Endodermal cell (in vitro differentiated cells): ENCODE measurements around the gene MYEF2. TPM values are rescaled to one million over a fixed set of nuclear protein-coding genes. Genes with fewer than 3 reads are reported as not detected.

Experiments used
- DNase-seq: peaks from one replicate; pipeline ENCODE4 v3.0.0-alpha.2; 2017
- H3K27ac ChIP-seq: 2 replicates; pipeline ENCODE4 v1.5.1; 2013; ENCODE audit warnings: mild to moderate bottlenecking, low read depth, low read length, moderate library complexity
- H3K27me3 ChIP-seq: 2 replicates; pipeline ENCODE4 v1.6.1; 2013; ENCODE audit warnings: mild to moderate bottlenecking, low read length, moderate library complexity; ENCODE audit not compliant: insufficient read depth, control insufficient read depth, poor library complexity, severe bottlenecking
- H3K36me3 ChIP-seq: 2 replicates; pipeline ENCODE4 v1.7.0; 2013; ENCODE audit warnings: mild to moderate bottlenecking, low read length, moderate library complexity; ENCODE audit not compliant: control insufficient read depth, insufficient read depth
- H3K4me1 ChIP-seq: one replicate; pipeline ENCODE4 v1.7.0; 2013; ENCODE audit warnings: low read length; ENCODE audit not compliant: control insufficient read depth, insufficient read depth
- H3K4me3 ChIP-seq: 2 replicates; pipeline ENCODE4 v1.5.1; 2013; ENCODE audit warnings: mild to moderate bottlenecking, low read length, moderate library complexity
- H3K9ac ChIP-seq: 2 replicates; pipeline ENCODE4 v1.6.1; 2013; ENCODE audit warnings: mild to moderate bottlenecking, low read length, moderate library complexity; ENCODE audit not compliant: poor library complexity, severe bottlenecking; ENCODE audit errors: extremely low read depth
- H3K9me3 ChIP-seq: 2 replicates; pipeline ENCODE4 v1.6.1; 2013; ENCODE audit warnings: mild to moderate bottlenecking, low read length, moderate library complexity; ENCODE audit not compliant: control insufficient read depth
- H3K27ac Mint-ChIP-seq: 2 replicates; pipeline ENCODE4 v1.8.0; 2020; ENCODE audit warnings: mixed read lengths
- H3K27me3 Mint-ChIP-seq: 2 replicates; pipeline ENCODE4 v1.8.0; 2021; ENCODE audit warnings: mild to moderate bottlenecking, mixed read lengths; ENCODE audit not compliant: insufficient read depth
- H3K36me3 Mint-ChIP-seq: 2 replicates; pipeline ENCODE4 v1.8.0; 2020; ENCODE audit warnings: low read depth, mixed read lengths
- H3K4me1 Mint-ChIP-seq: 2 replicates; pipeline ENCODE4 v1.8.0; 2020; ENCODE audit warnings: mixed read lengths
- H3K4me3 Mint-ChIP-seq: 2 replicates; pipeline ENCODE4 v1.8.0; 2020; ENCODE audit warnings: mild to moderate bottlenecking, moderate library complexity, mixed read lengths
- H3K9me3 Mint-ChIP-seq: 2 replicates; pipeline ENCODE4 v1.8.0; 2020; ENCODE audit warnings: mild to moderate bottlenecking, mixed read lengths
- WGBS, 2 experiments: methylation state at CpG; one replicate each; pipeline versions ENCODE4 v1.1.5 to v1.1.7; 2013; ENCODE audit warnings: missing lambda C conversion rate in 2 of 2, mixed read lengths in 1 of 2; ENCODE audit not compliant: insufficient coverage in 1 of 2, insufficient read length in 1 of 2; 5-methylcytosine and 5-hydroxymethylcytosine counted together
- total RNA-seq, 2 donors: library from RNA; stranded (reverse); fragmentation: NEBNext Ultra II Directional in 1 of 2; extraction: Animal tissue kit (Norgen Biotek cat#: 25700) in 1 of 2; gene quantifications; 2 replicates in 1 of 2; 3 replicates in 1 of 2; pipeline ENCODE4 v1.2.1, GENCODE V29; 2021
- TF ChIP-seq, protein P1 (sequence below): fragments of 200-600 bp; sonication (generic); conservative IDR thresholded peaks from 2 replicates; pipeline ENCODE4 v1.5.0; 2021; ENCODE audit warnings: antibody characterized with exemption, mild to moderate bottlenecking

Gene MYEF2
- total RNA-seq, 2 donors from 2014 or later = 58.2 to 91.2 TPM

DNA sequence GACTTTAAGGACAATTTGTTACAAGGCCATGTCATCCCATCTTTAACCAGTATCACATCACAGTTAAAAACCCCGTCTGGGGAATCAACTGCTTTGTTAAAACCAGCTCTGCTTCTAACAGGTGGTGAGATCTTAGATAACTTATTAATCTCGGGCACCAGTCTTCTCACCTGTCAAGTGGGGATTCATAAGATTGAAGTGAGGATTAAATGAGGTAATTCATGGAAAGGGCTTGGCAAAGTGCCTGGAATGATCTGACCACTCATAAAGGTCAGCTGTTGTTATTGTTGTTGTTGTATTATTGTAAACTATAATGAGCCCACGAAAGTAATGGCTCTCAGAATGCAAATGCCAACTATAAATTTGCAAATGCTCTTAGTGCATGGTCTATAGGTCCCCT lies 87.4 kb downstream of the MYEF2 start:
- Mint-ChIP-seq H3K36me3 (no peaks in the 10 kb centered on the region), H3K4me1 (no peaks in the 10 kb centered on the region), H3K9me3 (peaks cover 16% of the 10 kb centered on the region), H3K27ac (no peak overlapping the region), H3K4me3 (no peak overlapping the region), H3K27me3 (no peaks in the 10 kb centered on the region)
- H3K27me3 ChIP-seq = no peaks in the 10 kb centered on the region
- WGBS, 2 experiments = 90 to 100% methylated on average over 1 to 3 of the region's 3 CpGs
- peaks cover 17% of the 10 kb centered on the region for H3K9me3 ChIP-seq
- H3K4me3 ChIP-seq = no peak overlapping the region
- TF ChIP-seq, protein P1, sequence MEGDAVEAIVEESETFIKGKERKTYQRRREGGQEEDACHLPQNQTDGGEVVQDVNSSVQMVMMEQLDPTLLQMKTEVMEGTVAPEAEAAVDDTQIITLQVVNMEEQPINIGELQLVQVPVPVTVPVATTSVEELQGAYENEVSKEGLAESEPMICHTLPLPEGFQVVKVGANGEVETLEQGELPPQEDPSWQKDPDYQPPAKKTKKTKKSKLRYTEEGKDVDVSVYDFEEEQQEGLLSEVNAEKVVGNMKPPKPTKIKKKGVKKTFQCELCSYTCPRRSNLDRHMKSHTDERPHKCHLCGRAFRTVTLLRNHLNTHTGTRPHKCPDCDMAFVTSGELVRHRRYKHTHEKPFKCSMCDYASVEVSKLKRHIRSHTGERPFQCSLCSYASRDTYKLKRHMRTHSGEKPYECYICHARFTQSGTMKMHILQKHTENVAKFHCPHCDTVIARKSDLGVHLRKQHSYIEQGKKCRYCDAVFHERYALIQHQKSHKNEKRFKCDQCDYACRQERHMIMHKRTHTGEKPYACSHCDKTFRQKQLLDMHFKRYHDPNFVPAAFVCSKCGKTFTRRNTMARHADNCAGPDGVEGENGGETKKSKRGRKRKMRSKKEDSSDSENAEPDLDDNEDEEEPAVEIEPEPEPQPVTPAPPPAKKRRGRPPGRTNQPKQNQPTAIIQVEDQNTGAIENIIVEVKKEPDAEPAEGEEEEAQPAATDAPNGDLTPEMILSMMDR = no peak
- H3K36me3 ChIP-seq = no peaks in the 10 kb centered on the region
- H3K9ac ChIP-seq = no peak overlapping the region
- H3K4me1 ChIP-seq = no peaks in the 10 kb centered on the region
- no peak overlapping the region for H3K27ac ChIP-seq
- DNase-seq = no peak

DNA sequence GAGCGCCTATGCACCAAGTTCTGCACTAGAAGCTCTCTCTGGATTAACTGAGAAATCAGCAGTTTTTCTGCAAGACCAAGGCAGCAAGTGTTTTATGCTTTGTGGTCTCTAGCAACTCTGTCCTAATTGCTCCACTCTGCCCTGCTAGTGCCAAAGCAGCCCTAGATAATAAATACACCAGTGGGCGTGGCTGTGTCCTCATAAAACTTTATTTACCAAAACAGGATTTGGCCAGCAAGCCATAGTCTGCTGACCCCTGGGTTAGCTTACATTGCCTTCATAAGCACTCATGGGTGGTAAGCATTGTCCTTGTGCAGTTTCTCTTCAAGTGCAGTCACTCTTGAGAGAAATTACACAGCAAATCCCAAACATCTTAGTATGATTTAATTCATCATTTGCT lies 88.0 kb downstream of the MYEF2 start:
- Mint-ChIP-seq H3K4me1 (no peaks in the 10 kb centered on the region), H3K27me3 (no peaks in the 10 kb centered on the region), H3K4me3 (no peak overlapping the region), H3K9me3 (peaks cover 16% of the 10 kb centered on the region), H3K27ac (no peak overlapping the region), H3K36me3 (no peaks in the 10 kb centered on the region)
- no peaks in the 10 kb centered on the region for H3K4me1 ChIP-seq
- H3K36me3 ChIP-seq = no peaks in the 10 kb centered on the region
- DNase-seq = no peak
- no peak overlapping the region for H3K4me3 ChIP-seq
- no peaks in the 10 kb centered on the region for H3K27me3 ChIP-seq
- TF ChIP-seq, protein P1 = no peak
- H3K9me3 ChIP-seq = peaks cover 17% of the 10 kb centered on the region
- H3K27ac ChIP-seq = no peak overlapping the region
- 87 to 88% methylated on average over 2 of the region's 2 CpGs for WGBS, 2 experiments
- no peak overlapping the region for H3K9ac ChIP-seq

DNA sequence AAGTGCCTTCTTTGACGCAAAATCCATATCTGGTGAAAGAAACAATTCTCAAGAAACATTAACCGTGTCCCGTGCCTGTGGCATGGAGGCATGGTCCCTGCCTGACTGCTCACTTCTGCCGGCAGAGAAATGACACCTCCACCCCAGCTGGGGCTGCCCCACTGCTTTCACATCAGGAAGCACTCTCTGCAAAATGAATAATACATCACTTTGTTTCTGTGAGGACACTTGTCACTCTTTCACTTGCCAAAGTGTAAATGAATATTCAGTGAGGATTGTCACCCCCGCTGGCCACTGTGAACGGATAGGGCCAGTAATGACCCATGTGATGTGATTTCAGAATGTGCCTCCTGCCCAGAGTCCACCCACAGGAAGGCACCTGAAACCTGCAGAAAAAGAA lies 88.4 kb downstream of the MYEF2 start:
- Histone ChIP-seq H3K27me3 (no peaks in the 10 kb centered on the region), H3K27ac (no peak overlapping the region), H3K9ac (no peak overlapping the region), H3K36me3 (no peaks in the 10 kb centered on the region), H3K4me3 (no peak overlapping the region), H3K4me1 (no peaks in the 10 kb centered on the region), H3K9me3 (peaks cover 17% of the 10 kb centered on the region)
- H3K4me1 Mint-ChIP-seq = no peaks in the 10 kb centered on the region
- peak; percentile 60 for DNase-seq
- WGBS, 2 experiments = 89 to 90% methylated on average over 5 to 6 of the region's 6 CpGs
- H3K36me3 Mint-ChIP-seq = no peaks in the 10 kb centered on the region
- TF ChIP-seq, protein P1 = no peak
- peaks cover 16% of the 10 kb centered on the region for H3K9me3 Mint-ChIP-seq
- H3K27ac Mint-ChIP-seq = no peak overlapping the region
- no peak overlapping the region for H3K4me3 Mint-ChIP-seq
- no peaks in the 10 kb centered on the region for H3K27me3 Mint-ChIP-seq
